ENCODE results near the gene ZNF296.

- TF ChIP-seq E2F5 (CRISPR knock-in tag; IDR thresholded peaks at IDR 0.05): no peak
- TF ChIP-seq SMAD4 (CRISPR knock-in tag; IDR thresholded peaks at IDR 0.05): no peak
- TF ChIP-seq ZNF263 (CRISPR knock-in tag; IDR thresholded peaks at IDR 0.05; ENCODE audit: low read depth): no peak
- no peak for TF ChIP-seq CTCF (IDR thresholded peaks at IDR 0.05)
- TF ChIP-seq ATF1 (CRISPR knock-in tag; IDR thresholded peaks at IDR 0.05): no peak
- TF ChIP-seq TP53 (CRISPR knock-in tag; IDR thresholded peaks at IDR 0.05): no peak
- no peak for TF ChIP-seq AFF4 (CRISPR knock-in tag; IDR thresholded peaks at IDR 0.05; ENCODE audit: borderline replicate concordance)
- no peak for TF ChIP-seq CBFB (CRISPR knock-in tag; IDR thresholded peaks at IDR 0.05; ENCODE audit: low read depth)
- no peak; the same call in 1 of the 2 replicates for TF ChIP-seq USF1 (CRISPR knock-in tag; IDR thresholded peaks at IDR 0.05)
- TF ChIP-seq TEAD4 (CRISPR knock-in tag; IDR thresholded peaks at IDR 0.05): no peak
- no peak for TF ChIP-seq ERG (CRISPR knock-in tag; IDR thresholded peaks at IDR 0.05)
- TF ChIP-seq FOXK1 (CRISPR knock-in tag; IDR thresholded peaks at IDR 0.05): peak; percentile 72
Observed at GRCh38 chr19:45038931-45039893, 37.1 kb downstream of the ZNF296 start, which contains the start of gene CLASRP.
